HG03135 (cell line): ENCODE measurements around the gene TRIM31.

ENCODE experiments used
- ATAC-seq: cut with Tn5 transposase; IDR thresholded peaks from one replicate; pipeline ENCODE4 v1.9.1; 2021; ENCODE audit warnings: mild to moderate bottlenecking, moderate library complexity; ENCODE audit not compliant: unreplicated experiment

The TRIM31 gene, protein sequence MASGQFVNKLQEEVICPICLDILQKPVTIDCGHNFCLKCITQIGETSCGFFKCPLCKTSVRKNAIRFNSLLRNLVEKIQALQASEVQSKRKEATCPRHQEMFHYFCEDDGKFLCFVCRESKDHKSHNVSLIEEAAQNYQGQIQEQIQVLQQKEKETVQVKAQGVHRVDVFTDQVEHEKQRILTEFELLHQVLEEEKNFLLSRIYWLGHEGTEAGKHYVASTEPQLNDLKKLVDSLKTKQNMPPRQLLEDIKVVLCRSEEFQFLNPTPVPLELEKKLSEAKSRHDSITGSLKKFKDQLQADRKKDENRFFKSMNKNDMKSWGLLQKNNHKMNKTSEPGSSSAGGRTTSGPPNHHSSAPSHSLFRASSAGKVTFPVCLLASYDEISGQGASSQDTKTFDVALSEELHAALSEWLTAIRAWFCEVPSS

DNA sequence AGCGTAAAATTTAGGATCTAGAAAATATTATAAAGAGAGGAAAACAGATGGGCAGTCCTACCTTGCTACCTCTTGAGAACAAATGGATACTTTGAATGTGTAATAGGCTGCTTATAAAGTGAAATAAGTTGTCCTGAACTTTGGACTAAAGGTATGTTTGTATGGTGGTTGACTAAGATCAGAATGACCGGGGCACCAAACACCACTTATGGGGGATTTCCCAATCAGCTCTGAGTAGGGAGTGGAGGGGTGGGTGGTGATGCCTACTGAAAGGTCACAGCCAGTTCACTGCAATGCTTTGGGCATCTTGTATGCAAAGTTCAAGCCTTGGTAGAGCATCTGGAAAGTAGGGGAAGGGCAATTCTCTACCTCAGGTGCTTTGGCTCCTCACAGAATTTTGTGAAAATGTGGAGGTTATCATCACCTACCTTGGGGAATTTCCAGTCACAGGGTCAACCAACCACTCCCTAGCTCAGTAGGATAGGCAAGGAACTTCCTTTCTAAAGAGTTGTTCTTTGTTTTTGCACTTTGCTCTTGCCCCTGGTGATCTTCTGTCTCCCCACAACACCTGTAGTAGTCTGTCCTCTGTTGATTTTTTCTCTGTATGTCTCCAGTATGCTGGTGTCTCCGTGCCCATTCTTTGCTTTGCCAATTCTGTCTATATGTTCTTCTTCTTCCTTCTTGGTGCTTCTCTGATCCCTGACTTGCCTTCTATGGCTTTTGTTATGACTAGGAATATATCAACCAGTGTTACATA lies at the start of gene TRIM31:
TRIM31 (minus strand) TSS at position 88 of the 757 bp plus-strand sequence. CDS start 285 bp downstream, outside the sequence.
- ATAC-seq: no peak

DNA sequence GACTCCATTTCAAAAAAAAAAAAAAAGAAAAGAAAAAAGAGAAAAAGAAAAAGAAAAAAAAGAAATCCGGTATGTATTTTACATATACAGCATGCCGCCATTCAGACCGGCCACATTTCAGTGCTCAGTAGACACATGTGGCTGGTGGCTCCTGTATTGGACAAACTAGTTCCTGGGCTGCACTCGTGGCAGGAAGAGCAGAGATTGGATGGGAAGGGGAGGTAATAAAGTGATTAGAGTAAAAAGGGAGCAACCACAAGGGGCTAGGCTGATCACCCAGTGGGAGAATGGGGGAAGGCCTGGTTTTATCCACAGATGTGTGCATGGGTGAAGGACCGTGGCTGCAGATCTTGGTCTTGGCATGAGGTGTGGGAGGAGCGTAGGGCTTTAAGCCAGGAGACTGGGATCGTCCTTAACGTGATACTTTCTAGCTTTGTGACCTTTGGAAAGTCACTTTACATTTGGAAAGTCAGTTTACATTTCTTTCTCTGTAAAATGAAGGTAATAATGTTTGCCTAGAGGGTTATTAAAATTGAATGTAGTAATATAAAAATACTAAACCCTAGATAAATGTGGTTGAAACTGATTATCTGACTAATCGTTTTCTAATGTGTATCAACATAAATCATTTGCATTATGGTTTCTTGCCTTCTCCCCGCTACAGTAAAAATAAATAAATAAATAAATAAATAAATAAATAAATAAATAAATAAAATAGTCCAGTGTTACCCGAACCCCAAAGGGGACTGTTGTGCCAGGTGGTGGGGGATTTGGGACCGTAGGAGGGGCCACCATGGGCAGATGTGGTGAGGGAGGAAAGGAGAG lies 49.6 kb upstream of the TRIM31 start:
- no peak for ATAC-seq

DNA sequence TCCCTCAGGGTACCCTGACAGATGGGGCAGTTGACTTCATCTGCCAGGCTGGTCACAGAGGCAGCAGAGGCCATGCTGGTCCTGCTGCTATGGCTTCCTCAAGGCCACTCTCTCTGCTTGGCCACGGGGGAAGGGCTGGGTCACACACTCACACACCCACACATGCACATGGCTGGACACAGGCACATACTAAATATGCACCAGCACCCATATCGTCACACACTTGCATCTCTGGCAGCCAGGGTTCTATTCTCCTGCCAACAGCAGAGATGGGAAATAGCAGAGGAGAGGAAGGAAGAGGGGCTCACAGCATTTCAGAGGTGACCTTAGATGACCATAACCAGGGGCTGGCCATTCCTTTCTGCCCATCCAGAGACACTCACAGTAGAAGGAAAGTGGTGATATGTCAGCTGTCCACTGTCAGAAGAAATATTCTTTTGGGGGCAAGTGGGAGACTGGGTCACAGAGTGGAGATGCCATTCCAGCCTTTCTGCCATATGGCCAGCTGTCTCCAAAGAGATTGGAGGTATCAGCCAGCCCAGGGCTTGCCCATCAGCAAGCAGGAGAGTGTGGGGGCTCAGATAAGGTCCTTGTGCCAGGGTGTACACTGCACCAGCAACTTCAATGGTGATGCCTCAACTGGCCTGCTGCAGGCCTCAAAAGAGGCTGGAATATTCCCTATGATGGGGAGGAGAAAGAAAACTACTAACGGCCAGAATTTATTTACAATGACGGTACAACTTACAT lies 48.1 kb upstream of the TRIM31 start, which contains the start of gene TRIM10:
TRIM10 (minus strand) TSS at position 427 of the 747 bp plus-strand sequence; CDS start at position 74, 353 bp downstream.
- ATAC-seq: no peak

DNA sequence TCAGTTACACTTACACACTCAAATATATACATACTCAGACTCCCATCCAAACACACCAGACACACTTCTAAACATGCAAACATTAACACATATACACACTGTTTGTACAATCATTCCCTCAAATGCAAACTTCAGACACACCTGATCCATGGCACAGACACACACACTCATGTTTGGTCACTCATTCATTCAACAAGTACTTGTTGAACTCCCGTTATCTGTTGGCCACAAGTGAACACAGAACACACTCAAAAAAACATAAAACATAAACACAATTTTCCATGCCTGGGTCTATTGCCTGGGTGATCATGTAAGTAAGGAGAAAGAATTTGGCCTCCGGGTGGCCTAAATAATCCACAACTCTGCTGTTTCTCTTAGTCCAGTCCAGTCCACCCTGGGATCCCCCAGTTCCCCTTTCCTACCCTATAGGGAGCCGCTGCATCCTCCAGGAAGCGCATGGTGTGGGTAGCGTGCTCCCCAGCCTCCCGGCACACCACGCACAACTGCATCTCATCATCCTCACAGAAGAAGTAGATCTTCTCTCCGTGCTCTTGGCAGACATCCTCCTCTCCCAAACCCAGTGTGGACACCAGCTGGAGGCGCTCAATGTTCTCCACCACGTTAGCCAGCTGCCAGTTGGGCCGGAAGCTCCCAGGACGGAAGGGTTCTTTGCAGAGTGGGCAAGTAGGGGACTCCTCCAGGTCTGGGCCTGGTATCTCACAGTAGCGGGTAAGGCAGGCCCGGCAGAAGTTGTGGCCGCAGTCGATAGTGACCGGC lies 47.3 kb upstream of the TRIM31 start:
- ATAC-seq: no peak

DNA sequence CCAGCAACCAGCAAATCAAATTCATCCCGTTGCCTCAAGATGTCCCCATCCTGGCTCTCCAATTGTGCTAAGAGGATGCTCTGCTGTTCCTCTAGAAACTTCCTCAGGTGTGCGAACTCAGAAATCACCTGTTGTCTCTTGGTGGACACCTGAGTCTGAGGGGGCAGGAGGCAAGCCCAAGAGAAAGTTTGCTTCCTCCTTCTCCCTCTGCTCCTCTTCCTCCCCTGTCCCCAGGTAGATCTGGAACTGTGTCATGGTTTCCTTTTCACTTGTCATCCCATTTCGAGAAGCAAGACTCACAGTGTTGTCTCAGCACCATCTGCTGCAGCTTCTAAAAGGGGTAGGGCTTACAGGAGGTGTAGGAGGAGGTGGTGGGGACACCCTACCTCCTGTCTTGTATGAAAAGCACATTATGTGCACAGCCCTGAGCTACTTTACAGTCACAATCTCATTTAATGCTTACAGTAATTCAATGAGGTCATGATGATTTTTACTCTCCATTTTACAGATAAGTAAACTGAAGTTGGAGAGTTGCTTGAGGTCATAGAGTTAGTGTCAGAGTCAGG lies 45.7 kb upstream of the TRIM31 start:
- no peak for ATAC-seq

DNA sequence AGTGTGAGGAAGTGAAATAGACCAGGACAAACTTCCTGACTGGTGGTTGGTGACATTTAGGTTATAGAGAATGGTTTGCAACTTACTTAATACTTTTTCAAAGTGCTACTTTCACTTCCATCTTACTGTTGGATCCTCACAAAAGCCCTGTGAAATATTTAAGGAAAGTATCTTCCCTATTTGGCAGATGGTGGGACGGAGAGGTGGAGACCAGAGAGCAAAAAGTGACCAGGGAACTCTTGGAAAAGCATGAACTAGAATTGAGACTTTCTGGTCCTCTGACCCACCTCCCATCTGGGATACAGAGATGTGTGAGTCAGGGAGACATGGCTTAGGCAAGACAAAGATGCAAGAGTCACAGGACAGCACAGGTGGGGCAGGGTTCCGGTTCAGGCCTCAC lies 45.1 kb upstream of the TRIM31 start:
- ATAC-seq: no peak

DNA sequence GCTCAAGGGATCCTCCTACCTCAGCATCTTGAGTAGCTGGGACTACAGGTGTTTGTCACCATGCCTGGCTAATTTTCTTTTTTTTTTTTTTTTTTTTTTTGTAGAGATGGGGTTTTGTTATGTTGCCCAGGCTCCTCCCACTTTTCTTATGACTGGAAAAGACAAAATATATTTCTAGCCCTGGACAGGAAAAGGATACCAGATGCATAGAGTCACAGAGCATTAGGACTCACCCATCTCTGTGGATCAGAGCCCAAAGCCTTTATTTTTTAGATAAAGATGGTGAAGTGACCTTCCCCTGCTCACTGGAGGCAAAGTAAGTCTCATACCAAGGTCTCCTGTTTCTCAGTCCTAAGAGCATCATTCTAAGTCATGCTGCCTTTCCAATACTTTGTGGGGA lies 44.7 kb upstream of the TRIM31 start:
- ATAC-seq: no peak

DNA sequence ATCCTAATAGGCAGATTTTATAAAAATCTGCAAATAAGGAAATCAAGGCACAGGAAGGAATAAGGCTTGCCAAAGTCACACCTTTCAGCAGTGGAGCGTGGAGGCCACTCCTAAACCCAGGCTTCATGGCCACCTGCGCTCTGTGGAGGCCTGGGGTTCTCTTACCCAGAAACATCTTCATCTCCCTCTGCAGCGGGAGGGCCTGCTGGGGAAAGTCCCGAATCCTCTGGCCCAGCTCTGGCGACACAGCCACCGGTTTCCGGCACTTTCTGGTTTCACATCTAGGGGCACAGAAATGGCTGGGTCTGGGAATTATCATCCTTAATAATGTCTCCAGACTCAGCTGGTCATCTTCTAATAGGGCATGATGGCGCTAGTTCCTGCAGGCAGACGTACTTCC lies 43.9 kb upstream of the TRIM31 start:
- ATAC-seq: no peak

DNA sequence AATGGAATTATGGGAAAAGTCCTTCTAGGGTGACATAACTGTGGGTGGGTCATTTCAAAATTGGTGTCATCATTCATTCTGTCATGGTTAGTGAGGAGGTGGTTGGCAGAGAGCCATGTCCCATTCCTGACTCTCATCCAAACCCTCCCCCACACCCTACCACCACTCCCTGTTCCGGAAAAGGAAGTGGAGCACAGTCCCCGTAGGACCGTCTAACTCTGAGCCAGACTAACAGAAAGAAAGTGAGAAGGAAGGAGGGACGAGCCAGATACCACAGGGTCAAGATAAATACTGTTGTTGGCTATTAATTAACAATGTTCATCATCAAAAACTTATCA lies 43.3 kb upstream of the TRIM31 start:
- no peak for ATAC-seq

DNA sequence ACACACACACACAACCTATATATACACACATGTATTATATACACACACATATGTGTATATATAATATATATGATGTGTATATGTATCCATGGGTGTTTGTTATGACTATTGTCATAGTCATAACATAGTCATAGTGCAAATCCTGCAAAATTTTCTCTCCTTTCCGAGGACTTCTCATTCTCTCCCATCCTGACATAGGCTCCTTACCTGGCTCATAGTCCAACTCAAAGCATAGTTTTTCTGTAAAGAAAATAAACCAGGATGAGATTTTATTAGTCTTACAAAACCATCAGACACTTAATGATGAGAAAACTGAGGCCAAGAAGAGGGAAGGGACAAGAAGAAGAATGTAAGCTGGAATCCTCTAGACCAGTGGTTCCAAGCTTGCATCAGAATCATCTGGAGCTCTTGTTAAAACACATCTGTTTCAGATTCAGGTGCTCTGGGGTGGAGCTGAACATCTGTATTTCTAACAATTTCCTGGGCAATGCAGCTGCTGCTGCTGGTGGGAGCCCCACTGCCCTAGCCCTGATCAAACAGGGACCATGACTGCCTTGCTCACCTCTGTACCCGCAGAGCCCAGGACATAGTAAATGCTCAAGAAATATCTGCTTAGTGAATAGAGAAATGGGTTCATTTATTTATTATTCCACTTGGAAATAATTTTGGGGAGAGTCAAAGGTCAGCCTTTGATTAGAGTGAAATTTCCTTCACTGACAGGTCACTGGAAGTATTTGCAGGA lies 42.8 kb upstream of the TRIM31 start:
- no peak for ATAC-seq

DNA sequence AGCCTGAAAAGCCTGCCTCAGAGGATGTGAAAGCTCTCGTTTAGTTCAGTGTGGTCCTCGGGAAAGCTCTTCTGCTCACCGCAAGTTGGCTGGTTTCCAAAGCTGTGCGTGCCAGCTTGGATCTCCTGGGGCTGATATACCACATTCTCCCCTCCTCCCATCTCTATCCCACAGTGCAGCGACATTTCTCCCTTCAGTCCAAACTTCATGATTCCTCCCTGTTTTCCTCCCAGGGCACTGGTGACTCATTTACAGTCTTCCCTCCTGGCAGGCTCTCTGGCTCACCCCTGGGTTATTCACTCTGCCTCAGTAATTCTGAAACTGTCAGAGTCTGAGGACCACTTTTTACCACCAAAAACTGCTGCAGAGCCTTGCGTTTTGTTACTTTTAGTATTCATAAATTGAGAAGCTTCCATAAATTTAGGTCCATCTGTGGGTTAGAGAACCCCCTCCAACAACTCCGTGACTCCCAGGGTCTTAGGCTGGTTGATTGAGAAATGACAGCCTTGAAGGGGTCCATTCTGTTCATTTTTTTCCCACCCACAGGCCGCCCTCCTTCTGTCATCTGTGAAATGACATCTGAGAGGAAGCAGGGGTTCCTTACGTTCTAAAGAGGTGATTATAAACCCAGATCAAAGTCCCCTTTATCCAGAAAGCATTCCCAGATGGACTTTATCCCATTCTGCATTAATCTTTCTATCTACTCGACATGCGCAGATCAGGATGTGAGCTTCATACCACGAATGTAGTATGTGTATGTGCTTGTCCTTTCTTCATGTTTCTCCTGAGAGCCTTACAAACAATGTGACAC lies 42.0 kb upstream of the TRIM31 start:
- no peak for ATAC-seq

DNA sequence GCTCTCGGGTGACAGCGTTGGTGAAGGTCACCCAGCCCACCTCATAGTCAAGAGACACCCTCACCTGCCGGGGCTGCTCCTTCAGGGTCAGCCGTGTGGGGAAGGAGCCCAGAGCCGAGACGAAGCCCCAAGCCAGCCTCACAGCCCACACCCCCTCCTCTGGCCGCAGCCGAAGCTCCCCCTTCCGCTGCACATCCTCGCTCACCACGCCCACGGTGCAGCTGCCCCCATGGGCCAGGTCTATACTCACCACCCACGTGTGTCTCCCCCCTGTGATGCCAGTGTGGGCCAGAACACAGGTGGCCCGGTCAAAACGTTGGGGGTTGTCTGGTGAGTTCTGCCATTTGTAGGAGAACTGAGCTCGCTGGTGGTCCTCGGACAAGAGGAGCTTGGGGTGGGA lies 41.2 kb upstream of the TRIM31 start:
- ATAC-seq: no peak

DNA sequence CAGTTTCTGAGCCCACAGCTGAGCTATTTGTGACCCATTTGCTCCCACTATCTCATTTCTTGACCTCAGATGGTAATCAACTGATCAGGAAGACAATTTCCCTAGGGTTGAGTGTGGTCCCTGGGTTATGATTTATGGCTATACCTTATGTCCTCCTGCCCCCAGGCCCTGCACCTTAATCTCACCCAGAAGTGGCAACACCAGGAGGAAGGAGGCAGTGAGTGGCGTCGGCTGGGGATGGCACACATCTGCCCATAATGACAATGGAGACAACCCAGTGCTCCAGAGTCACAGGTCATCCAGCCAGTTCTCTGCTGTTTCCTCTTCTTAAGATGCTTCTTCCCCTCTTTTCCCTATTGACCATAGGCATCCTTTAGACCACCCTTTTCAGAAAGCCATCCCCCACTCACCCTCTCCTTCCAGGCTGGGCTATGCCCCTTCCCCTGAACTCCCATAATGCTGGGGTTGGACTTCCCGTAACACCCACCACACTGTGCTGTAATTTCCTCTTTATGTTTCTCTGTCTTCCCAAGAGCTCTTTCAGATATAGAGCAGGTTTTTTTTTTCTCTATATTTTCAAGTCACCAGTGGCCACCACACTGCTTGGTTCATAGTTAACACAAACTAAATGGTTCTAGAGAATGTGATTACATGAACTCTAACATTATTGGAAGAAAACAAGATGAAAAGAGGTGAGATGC lies 40.2 kb upstream of the TRIM31 start:
- no peak for ATAC-seq

DNA sequence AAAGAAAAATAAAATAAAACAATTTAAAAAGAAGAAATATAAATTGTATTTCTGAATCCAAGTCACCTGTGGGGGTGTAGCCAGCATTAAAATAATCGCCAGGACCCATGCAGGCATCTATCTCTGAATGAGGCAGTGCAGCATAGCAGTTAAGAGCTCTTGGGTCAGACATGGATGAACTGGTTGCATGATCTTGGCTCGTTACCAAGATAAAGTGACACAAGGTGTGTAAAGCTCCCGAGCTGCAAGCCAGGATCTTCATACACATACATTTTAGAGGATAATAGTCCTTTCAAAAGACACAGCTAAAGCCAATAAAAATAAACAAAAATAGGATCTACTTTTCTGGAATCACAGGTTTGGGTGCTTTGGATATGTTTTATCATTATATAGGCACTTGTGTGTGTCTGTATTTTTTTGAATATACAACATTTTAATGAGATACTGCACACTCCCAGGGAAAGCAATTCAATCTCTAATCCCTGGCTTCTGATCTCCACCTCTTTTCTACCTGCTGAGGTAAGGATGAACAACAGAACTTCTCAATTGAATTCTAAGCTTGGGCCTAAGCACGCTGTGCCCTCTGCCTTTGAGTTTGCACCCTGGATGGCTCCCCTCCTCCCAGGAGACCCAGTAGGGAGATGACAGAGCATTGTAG lies 39.3 kb upstream of the TRIM31 start:
- no peak for ATAC-seq

DNA sequence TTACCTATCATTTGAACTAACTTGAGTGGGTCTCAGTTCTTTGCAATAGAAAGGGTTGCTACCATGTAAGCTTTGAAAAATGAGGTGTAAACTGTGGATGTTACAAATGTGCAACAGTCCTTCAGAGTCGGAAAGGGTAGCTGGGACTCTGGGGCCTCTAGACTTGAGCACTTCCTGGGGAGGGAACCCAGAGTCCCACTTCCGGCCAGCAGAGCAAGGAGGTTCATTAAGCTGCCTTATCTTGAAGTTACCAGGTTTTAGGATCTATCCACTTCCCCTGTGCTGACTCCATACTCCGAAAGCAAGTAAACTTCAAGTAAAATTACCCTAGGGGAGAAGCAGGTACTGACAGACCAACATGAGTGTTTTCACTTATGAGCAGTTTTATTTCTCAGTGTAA lies 38.7 kb upstream of the TRIM31 start:
- ATAC-seq: no peak

DNA sequence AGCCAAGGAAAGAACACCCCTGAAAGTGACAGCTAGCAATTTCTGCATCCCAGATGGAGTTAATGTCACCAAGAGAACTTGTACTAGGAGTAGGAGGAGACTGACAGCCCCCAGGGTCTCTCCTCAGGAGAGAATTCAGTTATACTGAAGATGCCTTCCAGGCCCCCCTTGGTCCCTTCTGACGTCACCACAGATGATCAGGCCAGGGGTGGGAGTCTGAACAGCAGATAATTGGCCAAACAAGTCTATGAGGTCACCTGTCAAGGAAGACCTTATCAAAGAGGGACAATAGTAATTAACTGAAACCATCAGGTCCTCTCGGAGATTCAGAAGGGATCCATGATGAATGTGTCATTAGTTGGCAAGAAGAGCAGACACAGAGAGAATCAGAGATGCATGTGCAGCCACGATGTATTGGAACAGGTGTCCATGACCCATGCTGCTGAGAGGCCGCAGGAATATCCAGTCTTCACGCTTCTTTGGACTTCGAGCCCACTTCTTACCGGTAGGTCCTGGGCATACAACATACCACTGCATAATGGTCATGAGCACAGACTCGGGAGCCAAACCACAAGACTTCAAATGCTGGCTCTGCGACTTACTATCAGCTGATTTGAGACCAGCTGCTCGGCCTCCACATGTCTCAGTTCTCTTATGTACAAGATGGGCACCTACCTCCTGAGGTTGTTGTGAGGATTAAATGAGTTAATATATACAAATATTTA lies 37.9 kb upstream of the TRIM31 start:
- ATAC-seq: no peak
